GM18951 (cell line): ENCODE measurements around the gene ZNF248.
"Not testable (repeated sequence)": the region's sequence is repeated elsewhere in the genome, so short reads cannot be mapped to it uniquely, and the experiment has no call there.

Source experiments
- POLR2A ChIP-seq: IDR thresholded peaks from 4 replicates; pipeline ENCODE4 v1.6.1; 2011; ENCODE audit warnings: mild to moderate bottlenecking; ENCODE audit not compliant: insufficient read length, insufficient read depth; ENCODE audit errors: extremely low read depth
- in situ Hi-C: fragments of 300-500 bp; cut with MboI; formaldehyde crosslinking; loops from one replicate; pipeline ENCODE4 v1.12.0; 2022; ENCODE audit warnings: low sequenced_read_pairs, mixed read lengths, inconsistent platforms; ENCODE audit not compliant: unreplicated experiment

ZNF248 gene

GRCh38 chr10:37860494-37861190 is 3.2 kb upstream of the ZNF248 start:
- no peak for TF ChIP-seq POLR2A
- in situ Hi-C loops = no loop called here

GRCh38 chr10:37859270-37859669 is 1.9 kb upstream of the ZNF248 start:
- in situ Hi-C loops = not testable (repeated sequence)

GRCh38 chr10:37856881-37857286 is 526 bp downstream of the ZNF248 start:
- TF ChIP-seq POLR2A = no peak
- in situ Hi-C loops = no loop called here

GRCh38 chr10:37855636-37856035 is 1.8 kb downstream of the ZNF248 start:
- in situ Hi-C loops = no loop called here
- TF ChIP-seq POLR2A = no peak

GRCh38 chr10:37854626-37855025 is 2.8 kb downstream of the ZNF248 start:
- in situ Hi-C loops = no loop called here
- TF ChIP-seq POLR2A = no peak

- no peak for TF ChIP-seq POLR2A
- in situ Hi-C loops = no loop called here
Measured at GRCh38 chr10:37844644-37845043, 12.8 kb downstream of the ZNF248 start.

- TF ChIP-seq POLR2A = no peak
- in situ Hi-C loops = no loop called here
Measured at GRCh38 chr10:37839243-37839642, 18.2 kb downstream of the ZNF248 start.

- no peak for TF ChIP-seq POLR2A
- in situ Hi-C loops = no loop called here
Measured at GRCh38 chr10:37831495-37832333, 25.7 kb downstream of the ZNF248 start.

GRCh38 chr10:37826806-37827205 is 30.6 kb downstream of the ZNF248 start:
- in situ Hi-C loops = no loop called here
- no peak for TF ChIP-seq POLR2A

GRCh38 chr10:37821237-37821636 is 36.2 kb downstream of the ZNF248 start:
- in situ Hi-C loops = no loop called here

GRCh38 chr10:37819797-37820196 is 37.6 kb downstream of the ZNF248 start:
- TF ChIP-seq POLR2A = no peak

More at GRCh38 chr10:37821237-37821636, 36.2 kb downstream of the ZNF248 start:
- no peak for TF ChIP-seq POLR2A

GRCh38 chr10:37816290-37816689 is 41.1 kb downstream of the ZNF248 start:
- no peak for TF ChIP-seq POLR2A
- in situ Hi-C loops = no loop called here

More at GRCh38 chr10:37819797-37820196, 37.6 kb downstream of the ZNF248 start:
- in situ Hi-C loops = no loop called here

- in situ Hi-C loops = no loop called here
- no peak for TF ChIP-seq POLR2A
Measured at GRCh38 chr10:37813763-37814162, 43.6 kb downstream of the ZNF248 start.

- TF ChIP-seq POLR2A = no peak
- in situ Hi-C loops = no loop called here
Measured at GRCh38 chr10:37812290-37812689, 45.1 kb downstream of the ZNF248 start.
